GM12878 (cell line): ENCODE measurements around the gene CD86. TPM values are rescaled to one million over a fixed set of nuclear protein-coding genes. Genes with fewer than 3 reads are reported as not detected.

Source experiments
- ATAC-seq: fragments of 200-7000 bp; cut with Tn5 transposase; 3 replicates; pipeline ENCODE4 v1.9.1; 2020; ENCODE audit warnings: mild to moderate bottlenecking, moderate library complexity
- BruUV-seq: library from RNA; stranded (reverse); fragments of 400-500 nt; replicated peaks from 2 replicates; lab custom pipeline; 2021; lab: Mats Ljungman, UMichigan
- CTCF ChIA-PET: fragments of 300-600 bp; sonication (Branson Sonifier 250); formaldehyde crosslinking; extraction: SDS; loops from one replicate; lab custom pipeline; 2021; ENCODE audit warnings: inconsistent platforms; lab: Yijun Ruan, JAX
- POLR2A ChIA-PET: fragments of 350-600 bp; formaldehyde crosslinking; extraction: SDS; loops from one replicate; lab custom pipeline; 2021; ENCODE audit warnings: inconsistent platforms; lab: Charles Lee
- RAD21 ChIA-PET: fragments of 300-600 bp; sonication (Branson Sonifier 250); formaldehyde crosslinking; loops from one replicate; lab custom pipeline; 2023; ENCODE audit warnings: antibody characterized with exemption; ENCODE audit not compliant: unreplicated experiment; lab: Charles Lee
- SMC1A ChIA-PET: fragments of 300-600 bp; sonication (Branson Sonifier 250); formaldehyde crosslinking; loops from one replicate; lab custom pipeline; 2023; ENCODE audit not compliant: unreplicated experiment, uncharacterized antibody; lab: Charles Lee
- DNase-seq: peaks from one replicate; pipeline ENCODE4 v3.0.0-alpha.2; 2011; ENCODE audit warnings: low read depth, low spot score
- FAIRE-seq: peaks from 3 replicates; lab custom pipeline; 2011; peaks lifted over from hg19 to GRCh38; lab: Jason Lieb, UNC
- H2AFZ ChIP-seq: 2 replicates; pipeline ENCODE4 v1.6.0; 2011; ENCODE audit warnings: low read depth, low read length, control low read depth; ENCODE audit not compliant: control insufficient read depth
- H3K27ac ChIP-seq: 2 replicates; pipeline ENCODE4 v1.5.1; 2011; ENCODE audit warnings: control low read depth; ENCODE audit not compliant: control insufficient read depth, insufficient read depth
- H3K27me3 ChIP-seq, 2 experiments: replicated peaks in 1 of 2; 2 replicates each; pipeline versions ENCODE4 v1.6.0 to v1.6.1; 2011; ENCODE audit warnings: low read length in 1 of 2; ENCODE audit not compliant: control insufficient read depth in 2 of 2, insufficient read depth in 2 of 2
- H3K36me3 ChIP-seq, 2 experiments: 2 replicates each; pipeline ENCODE4 v1.5.1; 2011; ENCODE audit warnings: low read length in 1 of 2; ENCODE audit not compliant: control insufficient read depth in 2 of 2, insufficient read depth in 2 of 2
- H3K4me1 ChIP-seq: 2 replicates; pipeline ENCODE4 v1.6.1; 2011; ENCODE audit warnings: mild to moderate bottlenecking, low read length, moderate library complexity, mixed read lengths; ENCODE audit not compliant: control insufficient read depth, insufficient read depth
- H3K4me2 ChIP-seq: 2 replicates; pipeline ENCODE4 v1.6.0; 2011; ENCODE audit warnings: control low read depth; ENCODE audit not compliant: control insufficient read depth, insufficient read depth
- H3K4me3 ChIP-seq: fragments of 200-600 bp; sonication (generic); 2 replicates; pipeline ENCODE4 v1.5.1; 2016
- H3K79me2 ChIP-seq: 2 replicates; pipeline ENCODE4 v1.6.0; 2011; ENCODE audit warnings: low read length; ENCODE audit not compliant: control insufficient read depth, insufficient read depth
- H3K9ac ChIP-seq: 2 replicates; pipeline ENCODE4 v1.8.0; 2011; ENCODE audit warnings: low read length, control low read depth, mixed read lengths; ENCODE audit not compliant: control insufficient read depth, insufficient read depth
- H3K9me3 ChIP-seq: replicated peaks from 3 replicates; pipeline ENCODE4 v1.5.1; 2011; ENCODE audit warnings: mild to moderate bottlenecking, low read length; ENCODE audit not compliant: control insufficient read depth, insufficient read depth
- H4K20me1 ChIP-seq: 2 replicates; pipeline ENCODE4 v1.6.0; 2011; ENCODE audit not compliant: control insufficient read depth, insufficient read depth
- BACH1 ChIP-seq: fragments of 450-650 bp; IDR thresholded peaks from 2 replicates; pipeline ENCODE4 v1.6.1; 2017; ENCODE audit warnings: mild to moderate bottlenecking, borderline replicate concordance
- BCL3 ChIP-seq: IDR thresholded peaks from 2 replicates; pipeline ENCODE4 v1.6.1; 2011; ENCODE audit warnings: borderline replicate concordance, low read depth, mild to moderate bottlenecking, moderate library complexity, low read length; ENCODE audit not compliant: insufficient read depth, poor library complexity, severe bottlenecking
- DPF2 ChIP-seq: fragments of 450-650 bp; IDR thresholded peaks from 2 replicates; pipeline ENCODE4 v1.6.1; 2017; ENCODE audit warnings: mild to moderate bottlenecking
- GATAD2B ChIP-seq: fragments of 450-650 bp; conservative IDR thresholded peaks from 2 replicates; pipeline ENCODE4 v1.6.1; 2017; ENCODE audit warnings: low read depth, mild to moderate bottlenecking, moderate library complexity
- IKZF1 ChIP-seq: fragments of 450-650 bp; conservative IDR thresholded peaks from 2 replicates; pipeline ENCODE4 v1.6.1; 2017; ENCODE audit warnings: antibody characterized with exemption, mild to moderate bottlenecking
- KAT2A ChIP-seq: conservative IDR thresholded peaks from 2 replicates; pipeline ENCODE4 v1.6.1; 2011; ENCODE audit warnings: low read depth, low read length; ENCODE audit not compliant: control insufficient read depth
- MEF2B ChIP-seq: fragments of 450-650 bp; IDR thresholded peaks from 2 replicates; pipeline ENCODE4 v1.6.1; 2018; ENCODE audit warnings: mild to moderate bottlenecking, moderate library complexity; ENCODE audit not compliant: partially characterized antibody, poor library complexity, severe bottlenecking
- MYB ChIP-seq: fragments of 150-350 bp; IDR thresholded peaks from 2 replicates; pipeline ENCODE4 v1.6.1; 2014; ENCODE audit warnings: mild to moderate bottlenecking, low read depth, low read length, borderline replicate concordance
- NFXL1 ChIP-seq: fragments of 450-650 bp; IDR thresholded peaks from 2 replicates; pipeline ENCODE4 v1.6.1; 2017; ENCODE audit warnings: antibody characterized with exemption, mild to moderate bottlenecking, borderline replicate concordance
- NFYA ChIP-seq: IDR thresholded peaks from 2 replicates; pipeline ENCODE4 v1.6.1; 2011; ENCODE audit warnings: low read depth, mild to moderate bottlenecking, low read length, improper control_type of control experiment, borderline replicate concordance
- PAX8 ChIP-seq: fragments of 450-650 bp; IDR thresholded peaks from 2 replicates; pipeline ENCODE4 v1.6.1; 2017; ENCODE audit warnings: mild to moderate bottlenecking, moderate library complexity
- POLR2A ChIP-seq: IDR thresholded peaks from 2 replicates; pipeline ENCODE4 v1.6.1; 2011; ENCODE audit warnings: low read depth, mild to moderate bottlenecking, low read length
- SIN3A ChIP-seq: IDR thresholded peaks from 2 replicates; pipeline ENCODE4 v1.6.1; 2012; ENCODE audit warnings: low read depth, low read length, improper control_type of control experiment
- SIX5 ChIP-seq: IDR thresholded peaks from 2 replicates; pipeline ENCODE4 v1.6.1; 2011; ENCODE audit warnings: mild to moderate bottlenecking, low read depth, low read length, moderate library complexity; ENCODE audit not compliant: severe bottlenecking
- SMC3 ChIP-seq: IDR thresholded peaks from 2 replicates; pipeline ENCODE4 v1.6.1; 2011; ENCODE audit warnings: low read length, improper control_type of control experiment, borderline replicate concordance
- STAT1 ChIP-seq: fragments of 450-650 bp; conservative IDR thresholded peaks from 2 replicates; pipeline ENCODE4 v1.6.1; 2014; ENCODE audit warnings: antibody characterized with exemption, mild to moderate bottlenecking
- TAF1 ChIP-seq: IDR thresholded peaks from 2 replicates; pipeline ENCODE4 v1.6.1; 2011; ENCODE audit warnings: mild to moderate bottlenecking, low read depth, low read length, borderline replicate concordance
- YY1 ChIP-seq: IDR thresholded peaks from 2 replicates; pipeline ENCODE4 v1.6.1; 2011; ENCODE audit warnings: low read depth, mild to moderate bottlenecking, low read length
- ZNF592 ChIP-seq: fragments of 450-650 bp; IDR thresholded peaks from 2 replicates; pipeline ENCODE4 v1.6.1; 2017; ENCODE audit warnings: mild to moderate bottlenecking, moderate library complexity
- WGBS: methylation state at CpG from one replicate; pipeline ENCODE4 v1.1.6; 2016; ENCODE audit warnings: low lambda C conversion rate; ENCODE audit not compliant: insufficient replicate concordance, insufficient coverage; ENCODE audit errors: missing lambda C conversion rate; 5-methylcytosine and 5-hydroxymethylcytosine counted together
- in situ Hi-C: fragments of 300-500 bp; cut with MboI; formaldehyde crosslinking; loops from 9 replicates; pipeline ENCODE4 v1.14.3; 2018; ENCODE audit warnings: mixed read lengths
- intact Hi-C: fragments of 100-400 bp; cut with micrococcal nuclease; formaldehyde crosslinking; loops from one replicate; pipeline ENCODE4 v1.14.2; 2022; ENCODE audit not compliant: unreplicated experiment
- polyA plus RNA-seq, 11 experiments: library from polyadenylated mRNA; depleted of rRNA in 4 of 11; unstranded in 6 of 11; stranded (reverse) in 5 of 11; fragments of >200 nt; fragmentation: Nextera tagmentation in 4 of 11; fragmentation: Illumina TruSeq in 1 of 11; extraction: Ambion mirVana in 4 of 11; extraction: Trizol in 1 of 11; gene quantifications; 1 replicate in 1 of 11; 2 replicates in 10 of 11; pipeline versions ENCODE4 v1.2.1 to v1.2.3, GENCODE V29; 2011 to 2016; ENCODE audit warnings: inconsistent platforms in 2 of 11, missing spikeins in 2 of 11, low read depth in 1 of 11
- total RNA-seq, 4 experiments: library from RNA; depleted of rRNA in 3 of 4; stranded (reverse); fragments of >200 nt in 3 of 4; fragmentation: Illumina TruSeq in 1 of 4; extraction: Trizol in 1 of 4; gene quantifications; 2 replicates each; pipeline versions ENCODE4 v1.2.1 to v1.2.3, GENCODE V29; 2013 to 2021

The CD86 gene
- total and polyA plus RNA-seq, 10 of the 15 experiments (the other 5 are each of a cell fraction or from before 2014, with no cell fraction given) = 40.9 to 100 (median 55.5) TPM

GRCh38 chr3:122021811-122022401, 33.3 kb upstream of the CD86 start, which contains the start of gene ILDR1:
Gene ILDR1 (minus strand): TSS chr3:122022247. CDS start chr3:122022077, 170 bp downstream.
- ChIA-PET CTCF (interaction anchor here (0.7 to 4.3 kb wide), 6 partner anchors 8 to 70 kb away, joined by 3 to 23 read pairs (median 6); no protein-coding TSS in a partner anchor), POLR2A (interaction anchor here (0.5 to 8.9 kb wide), 10 partner anchors 8 to 456 kb away, joined by 4 to 120 read pairs (median 30); partner anchors contain the start of gene CD86), RAD21 (interaction anchor here (1.5 to 9.8 kb wide), 12 partner anchors 9 to 242 kb away, joined by 6 to 180 read pairs (median 46); no protein-coding TSS in a partner anchor), SMC1A (interaction anchor here (0.5 to 9.3 kb wide), 14 partner anchors 8 to 234 kb away, joined by 3 to 454 read pairs (median 24); partner anchors contain the start of gene CD86)
- WGBS = 10% methylated on average over 18 of the region's 43 CpGs
- H4K20me1 ChIP-seq = no peaks in the 10 kb centered on the region
- peak within 1 kb of the TSS; percentile 65 for H3K27ac ChIP-seq
- no peaks in the 10 kb centered on the region for H3K27me3 ChIP-seq
- H3K36me3 ChIP-seq = no peaks in the 10 kb centered on the region
- ATAC-seq (peak; percentile 55), FAIRE-seq (no peak), DNase-seq (no peak)
- TSS peak; percentile 54 for BruUV-seq
- H2AFZ ChIP-seq = peak within 1 kb of the TSS; percentile 59
- peaks cover 19% of the 10 kb centered on the region for H3K79me2 ChIP-seq
- in situ Hi-C loops (no loop called here), intact Hi-C loops (no loop called here)
- peaks cover 49% of the 10 kb centered on the region for H3K4me1 ChIP-seq
- H3K4me3 ChIP-seq = peak within 1 kb of the TSS; percentile 72
- peak within 1 kb of the TSS; percentile 64 for H3K9ac ChIP-seq
- H3K9me3 ChIP-seq = no peaks in the 10 kb centered on the region; the same call in 1 of the 3 replicates
- H3K4me2 ChIP-seq = peak within 1 kb of the TSS; percentile 86
- no peak for TF ChIP-seq KAT2A
- TF ChIP-seq SIN3A = no peak
- TF ChIP-seq PAX8 = no peak
- TF ChIP-seq BCL3 = no peak
- peak; percentile 60; the same call in 1 of the 2 replicates for TF ChIP-seq POLR2A
- TF ChIP-seq NFYA = no peak
- peak; percentile 84 for TF ChIP-seq DPF2
- TF ChIP-seq GATAD2B = peak; percentile 78
- peak; percentile 11; the same call in 1 of the 2 replicates for TF ChIP-seq YY1
- no peak for TF ChIP-seq SMC3
- no peak for TF ChIP-seq ZNF592
- TF ChIP-seq BACH1 = 0 out of 2 replicates have a peak, but pooled peaks have one; percentile 42
- TF ChIP-seq SIX5 = no peak
- no peak for TF ChIP-seq NFXL1
- no peak for TF ChIP-seq STAT1
- TF ChIP-seq TAF1 = 0 out of 2 replicates have a peak, but pooled peaks have one; percentile 26
- TF ChIP-seq IKZF1 = peak; percentile 90
- TF ChIP-seq MEF2B = peak; percentile 89
- TF ChIP-seq MYB = no peak
